ENCODE results near the gene GNPDA2.

GNPDA2 gene

DNA sequence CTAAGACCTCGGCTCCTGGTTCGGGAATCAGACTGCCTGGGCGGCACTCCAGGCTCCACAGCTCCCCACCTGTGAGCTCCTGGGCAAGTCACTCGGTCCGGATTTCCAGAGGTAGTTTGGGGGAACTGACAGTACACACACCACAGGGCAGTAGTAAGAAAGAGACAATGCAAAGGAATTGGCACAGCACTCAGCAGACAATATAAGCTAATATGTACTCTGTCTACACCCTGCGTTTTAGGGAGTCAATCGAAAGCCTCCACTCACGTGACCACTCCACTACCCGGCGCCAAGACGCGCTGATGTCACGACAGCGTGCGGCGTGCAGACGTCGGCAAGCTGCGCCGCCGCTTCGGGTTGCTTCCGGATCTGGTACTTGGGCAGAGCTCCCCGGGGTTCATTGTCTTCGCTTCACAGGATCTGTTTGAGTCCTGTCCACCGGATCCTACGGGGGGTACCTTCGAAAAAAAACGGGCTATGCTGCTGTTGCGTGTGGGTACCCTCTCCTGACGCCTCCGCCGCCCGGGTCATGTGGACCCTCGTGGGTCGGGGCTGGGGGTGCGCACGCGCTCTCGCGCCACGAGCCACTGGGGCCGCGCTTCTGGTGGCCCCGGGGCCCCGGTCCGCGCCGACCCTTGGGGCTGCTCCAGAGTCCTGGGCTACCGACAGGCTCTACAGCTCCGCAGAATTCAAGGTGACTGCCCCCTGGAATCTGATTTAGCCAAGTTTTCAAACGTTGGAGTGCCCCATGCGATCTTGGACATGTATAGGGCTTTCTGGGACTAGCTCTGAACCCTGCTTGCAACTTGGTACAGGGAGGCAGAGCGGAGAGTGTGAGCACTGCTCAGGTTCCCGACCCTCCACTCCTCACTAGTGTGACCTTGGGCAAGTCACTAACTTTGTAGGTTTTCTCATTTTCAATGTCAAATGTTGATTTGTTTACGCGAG, 48.0 kb downstream of the GNPDA2 start, which contains the start of gene GUF1:
GUF1 (plus strand) TSS at position 327 of the 948 bp plus-strand sequence; CDS start at position 530, 203 bp downstream.
- peak; percentile 75 for DNase-seq (ENCODE audit: low read depth)

DNA sequence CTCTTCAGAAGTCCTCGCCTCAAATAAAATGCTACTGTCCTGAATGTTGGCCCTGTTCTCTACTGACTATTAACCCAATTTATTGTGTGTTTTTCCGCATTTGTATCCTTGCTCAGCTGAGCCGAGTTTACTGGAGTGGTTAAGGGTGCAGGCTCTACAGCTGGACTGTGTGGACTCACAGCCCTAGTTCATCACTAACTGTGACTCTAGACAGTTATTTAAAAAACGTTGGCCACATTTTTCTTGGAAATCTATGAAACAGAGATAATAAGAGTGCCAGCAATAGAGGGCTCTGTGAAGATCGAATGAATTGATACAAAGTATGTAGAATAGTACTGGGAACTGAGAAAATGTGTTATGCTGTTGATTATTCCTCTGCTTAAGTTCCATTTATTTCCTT, 51.0 kb downstream of the GNPDA2 start:
- no peak for DNase-seq (ENCODE audit: low read depth)

DNA sequence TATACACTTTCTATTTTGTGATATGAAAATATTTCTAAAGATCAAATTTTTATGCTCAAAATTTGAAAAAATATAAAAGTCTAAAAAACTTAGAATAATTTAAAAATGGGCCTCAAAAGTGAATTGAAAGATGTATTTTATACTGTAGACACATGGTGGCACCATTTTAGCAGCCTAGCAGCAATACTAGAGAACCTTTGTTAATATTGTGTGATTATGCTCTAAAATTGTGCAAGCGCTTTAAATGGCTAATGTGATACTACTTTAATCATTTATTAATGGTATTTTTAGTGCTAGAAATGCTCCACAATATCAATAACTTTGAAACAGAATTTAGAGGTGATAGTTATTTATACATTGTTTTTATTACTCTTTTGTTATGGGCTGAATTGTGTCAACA, 51.9 kb downstream of the GNPDA2 start:
- no peak for DNase-seq (ENCODE audit: low read depth)

DNA sequence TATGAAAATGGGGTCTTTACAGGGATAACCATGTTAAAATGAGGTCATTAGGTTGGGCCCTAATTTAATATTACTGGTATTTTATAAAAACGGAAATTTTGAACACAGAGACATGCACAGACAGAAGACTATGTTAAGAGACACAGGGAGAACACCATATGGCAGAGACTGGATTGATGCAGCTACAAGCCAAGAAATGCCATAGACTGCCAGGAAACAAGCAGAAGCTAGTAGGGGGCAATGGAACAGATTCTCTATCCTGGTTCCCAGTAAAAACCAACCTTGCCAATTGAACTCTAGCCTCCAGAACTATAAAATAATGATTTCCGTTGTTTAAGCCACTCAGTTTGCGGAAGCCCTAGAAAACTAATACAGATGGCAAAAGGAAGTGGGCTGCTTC, 54.7 kb downstream of the GNPDA2 start:
- no peak for DNase-seq (ENCODE audit: low read depth)

DNA sequence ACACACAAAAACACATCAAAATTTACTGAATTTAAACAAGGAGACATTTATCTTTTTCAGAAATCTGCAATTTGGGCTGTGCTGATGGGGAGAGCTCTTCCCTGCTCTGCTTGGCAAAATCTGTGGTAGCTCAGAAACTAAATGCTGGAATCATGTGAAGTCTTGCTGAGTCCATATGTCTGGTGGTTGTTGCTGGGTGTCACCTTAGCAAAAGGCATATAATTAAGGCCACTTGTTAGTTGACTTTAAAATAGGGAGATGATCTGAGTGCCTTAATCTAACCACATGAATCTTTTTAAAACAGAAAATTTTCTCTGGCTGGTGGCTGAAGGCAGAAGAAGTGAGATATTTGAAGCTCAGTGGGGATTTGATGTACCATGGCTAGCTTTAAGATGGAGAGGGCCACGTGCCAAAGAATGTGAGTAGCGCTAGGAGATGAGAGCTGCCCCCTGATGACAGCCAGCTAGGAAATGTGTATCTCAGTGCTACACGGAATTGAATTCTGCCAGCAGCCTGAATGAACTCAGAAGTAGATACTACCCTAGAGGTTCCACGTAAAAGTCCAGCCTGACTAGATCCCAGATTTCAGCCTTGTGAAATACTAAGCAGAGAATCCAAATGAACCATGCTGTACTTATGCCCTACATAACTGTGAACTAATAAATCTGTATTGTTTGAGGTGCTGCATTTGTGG, 55.7 kb downstream of the GNPDA2 start:
- no peak for DNase-seq (ENCODE audit: low read depth)

DNA sequence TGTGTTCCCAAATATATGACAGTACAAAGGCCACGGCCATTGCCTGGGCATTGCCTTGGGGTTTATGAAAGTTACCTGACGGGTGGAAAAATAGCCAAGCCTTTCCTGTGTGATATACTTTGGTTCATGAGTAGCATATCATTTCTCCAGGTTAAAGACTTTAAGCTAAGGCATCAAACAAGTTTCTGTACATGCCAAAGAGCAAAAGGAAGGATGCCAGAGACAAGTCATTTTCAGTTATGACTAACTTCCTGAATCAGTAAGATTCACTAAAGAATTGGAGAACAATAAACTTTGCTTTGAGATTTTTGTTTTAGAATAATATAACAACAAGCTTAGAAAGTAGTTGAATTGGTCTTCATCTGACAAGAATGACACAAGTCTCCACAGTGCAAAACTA, 57.8 kb downstream of the GNPDA2 start:
- no peak for DNase-seq (ENCODE audit: low read depth)

DNA sequence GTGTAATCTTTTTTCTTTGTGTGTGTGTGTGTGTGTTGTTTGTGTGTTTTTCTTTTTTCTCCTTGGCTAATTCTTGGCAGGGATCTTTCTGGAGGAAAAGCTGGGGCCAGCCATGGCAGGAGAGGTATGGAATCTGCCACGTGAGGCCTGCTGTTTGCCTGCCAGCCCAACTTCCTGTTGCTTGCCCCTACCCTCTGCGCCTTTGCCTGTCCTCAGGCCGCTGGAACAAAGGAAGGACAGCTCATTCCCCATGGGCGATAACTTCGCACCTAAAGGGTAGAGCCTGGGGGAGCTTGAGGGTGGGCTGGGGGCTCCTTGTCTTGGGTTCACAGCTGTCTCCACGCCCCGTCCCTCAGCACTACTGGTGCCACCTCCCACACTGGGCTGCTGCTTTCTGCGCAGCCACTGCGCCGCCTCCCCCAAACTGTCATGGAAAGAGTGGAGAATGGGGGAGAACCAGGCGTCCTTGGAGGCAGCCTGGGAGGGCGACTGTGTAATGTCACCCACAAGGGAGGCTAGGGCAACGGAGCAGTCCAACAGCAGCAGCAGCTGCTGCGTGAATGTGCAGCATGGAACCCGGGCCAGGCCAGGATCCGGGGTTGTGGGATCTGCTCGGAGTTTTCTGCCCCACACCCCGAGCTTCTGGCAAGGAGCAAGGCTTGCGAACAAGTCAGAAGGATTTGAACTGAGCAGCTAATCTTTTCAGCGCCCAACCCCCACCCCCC, 62.7 kb downstream of the GNPDA2 start:
- no peak for DNase-seq (ENCODE audit: low read depth)

DNA sequence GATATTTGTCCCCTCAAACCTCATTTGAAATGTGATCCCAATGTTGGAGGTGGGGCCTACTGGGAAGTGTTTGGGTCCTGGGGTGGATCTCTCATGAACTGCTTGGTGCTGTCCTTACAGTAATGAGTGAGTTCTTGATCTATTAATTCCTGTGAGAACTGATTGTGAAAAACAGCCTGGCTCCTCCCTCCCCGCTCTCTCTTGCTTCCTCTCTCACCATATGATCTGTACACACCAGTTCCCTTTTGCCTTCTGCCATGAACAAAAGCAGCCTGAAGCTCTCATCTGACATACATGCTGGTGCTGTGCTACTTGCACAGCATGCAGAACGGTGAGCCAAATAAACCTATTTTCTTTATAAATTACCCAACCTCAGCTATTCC, 63.7 kb downstream of the GNPDA2 start:
- no peak for DNase-seq (ENCODE audit: low read depth)

DNA sequence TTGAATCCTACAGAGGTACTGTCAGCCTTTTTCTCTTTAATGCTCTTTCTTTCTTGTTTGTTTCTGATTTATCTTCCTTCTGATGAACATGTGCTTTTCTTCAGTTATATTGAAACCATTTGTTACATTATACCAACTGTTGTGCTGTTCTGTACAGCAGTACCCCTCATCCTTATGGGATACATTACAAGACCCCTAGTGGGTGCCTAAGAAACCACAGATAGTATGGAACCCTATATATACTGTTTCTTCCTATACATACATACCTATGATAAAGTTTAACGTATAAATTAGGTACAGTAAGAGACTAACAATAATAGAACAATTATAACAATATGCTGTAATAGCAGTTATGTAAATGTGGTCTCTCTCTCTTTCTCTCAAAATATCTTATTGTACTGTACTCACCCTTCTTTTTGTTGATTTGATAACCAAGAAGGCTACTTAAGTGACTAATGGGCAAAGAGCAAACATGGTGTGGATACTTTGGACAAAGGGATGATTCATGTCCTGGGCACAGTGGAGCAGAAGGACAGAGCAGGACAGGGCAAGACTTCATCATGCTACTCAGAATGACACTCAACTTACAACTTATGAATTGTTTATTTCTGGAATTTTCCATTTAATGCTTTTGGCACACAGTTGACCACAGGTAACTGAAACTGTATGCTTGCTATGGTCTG, 64.3 kb downstream of the GNPDA2 start:
- DNase-seq (ENCODE audit: low read depth), result no peak

DNA sequence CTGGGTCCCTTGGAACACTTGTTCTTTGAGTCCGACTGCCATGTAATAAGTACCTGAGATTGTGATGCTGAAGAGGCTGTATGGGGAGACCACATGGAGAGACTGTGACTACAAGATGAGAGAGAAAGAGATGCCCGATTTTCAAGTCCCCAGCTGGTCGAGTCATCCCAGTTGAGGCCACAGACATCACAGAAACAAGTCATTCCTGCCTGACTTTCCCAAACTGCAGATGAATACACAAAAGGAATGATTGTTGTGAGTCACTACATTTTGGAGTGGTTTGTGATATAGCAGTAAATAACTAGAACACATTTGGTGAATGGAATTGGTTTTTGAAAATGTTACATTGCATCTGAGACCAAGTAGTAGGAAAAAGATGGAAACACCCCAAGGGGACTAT, 66.0 kb downstream of the GNPDA2 start:
- DNase-seq (ENCODE audit: low read depth), result no peak

DNA sequence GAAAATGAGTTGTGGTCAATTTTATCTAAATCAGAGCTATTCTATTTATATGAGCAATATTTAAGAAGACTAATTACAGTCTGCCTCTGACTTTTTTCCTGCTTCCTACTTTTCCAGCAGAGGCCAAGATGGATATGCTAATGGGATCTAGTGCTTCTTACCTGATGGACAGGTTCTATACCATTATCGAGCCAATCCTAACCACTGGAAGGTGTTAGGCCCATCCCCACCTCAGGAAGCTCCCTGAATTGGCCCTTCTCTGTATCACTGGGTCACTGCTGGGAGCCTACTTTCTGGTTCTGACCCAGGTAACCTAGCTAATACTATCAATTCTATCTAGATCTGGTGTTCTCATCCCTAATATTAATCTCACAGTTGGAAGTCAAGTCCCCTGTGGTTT, 74.4 kb downstream of the GNPDA2 start:
- no peak for DNase-seq (ENCODE audit: low read depth)

Data from stimulated activated CD8-positive, alpha-beta memory T cell treated with anti-CD3 and anti-CD28 coated beads, Interleukin-15, amount 100 ng/mL, for 1 hour (primary cell).